HepG2 (cell line): ENCODE measurements around the gene ADIPOR2. TPM values are rescaled to one million over a fixed set of nuclear protein-coding genes. Genes with fewer than 3 reads are reported as not detected.

Experiments used
- ATF4 ChIP-seq, 2 experiments: fragments of 450-650 bp in 1 of 2; sonication (generic) in 1 of 2; formaldehyde crosslinking; IDR thresholded peaks; 2 replicates each; pipeline versions ENCODE4 v1.5.0 to v1.8.0; 2020 to 2022; ENCODE audit warnings: mild to moderate bottlenecking in 1 of 2, missing genetic modification reagents in 1 of 2
- BHLHE40 ChIP-seq: IDR thresholded peaks from 2 replicates; pipeline ENCODE4 v1.6.1; 2011; ENCODE audit warnings: low read length, improper control_type of control experiment
- DNMT1 ChIP-seq: sonication (generic); formaldehyde crosslinking; IDR thresholded peaks from 2 replicates; pipeline ENCODE4 v1.5.1; 2020; ENCODE audit warnings: mild to moderate bottlenecking, missing genetic modification reagents
- FOXA3 ChIP-seq: IDR thresholded peaks from 2 replicates; pipeline ENCODE4 v1.6.1; 2016; ENCODE audit warnings: missing genetic modification reagents, missing compliant biosample characterization
- GABPA ChIP-seq, 2 experiments: IDR thresholded peaks; 2 replicates each; pipeline ENCODE4 v1.6.1; 2011 to 2016; ENCODE audit warnings: low read depth in 2 of 2, low read length in 1 of 2, missing biosample characterization in 1 of 2, missing genetic modification characterization in 1 of 2
- NCOA1 ChIP-seq: sonication (generic); formaldehyde crosslinking; IDR thresholded peaks from 2 replicates; pipeline ENCODE4 v1.9.0; 2021; ENCODE audit warnings: missing genetic modification reagents
- ONECUT2 ChIP-seq: sonication (generic); formaldehyde crosslinking; IDR thresholded peaks from 2 replicates; pipeline ENCODE4 v1.4.0; 2020; ENCODE audit warnings: missing genetic modification reagents
- PHF8 ChIP-seq: sonication (generic); formaldehyde crosslinking; IDR thresholded peaks from 2 replicates; pipeline ENCODE4 v1.5.0; 2020; ENCODE audit warnings: missing genetic modification reagents
- PRMT3 ChIP-seq: sonication (generic); formaldehyde crosslinking; IDR thresholded peaks from 2 replicates; pipeline ENCODE4 v1.8.1; 2022; ENCODE audit warnings: low read depth, mild to moderate bottlenecking, moderate library complexity, missing genetic modification reagents, borderline replicate concordance
- REL ChIP-seq: sonication (generic); formaldehyde crosslinking; conservative IDR thresholded peaks from 2 replicates; pipeline ENCODE4 v1.8.0; 2022; ENCODE audit warnings: mild to moderate bottlenecking, missing genetic modification reagents, moderate library complexity
- SNAPC4 ChIP-seq: sonication (generic); formaldehyde crosslinking; IDR thresholded peaks from 2 replicates; pipeline ENCODE4 v1.4.0; 2020; ENCODE audit warnings: mild to moderate bottlenecking, missing genetic modification reagents
- TFDP1 ChIP-seq: IDR thresholded peaks from 2 replicates; pipeline ENCODE4 v1.6.1; 2016; ENCODE audit warnings: missing compliant biosample characterization, missing genetic modification reagents, borderline replicate concordance
- TGIF2 ChIP-seq: IDR thresholded peaks from 2 replicates; pipeline ENCODE4 v1.6.1; 2016; ENCODE audit warnings: control low read depth, missing compliant biosample characterization
- ZFP36 ChIP-seq: fragments of 150-350 bp; IDR thresholded peaks from 2 replicates; pipeline ENCODE4 v1.6.1; 2018; ENCODE audit warnings: borderline replicate concordance, low read length, low read depth; ENCODE audit not compliant: partially characterized antibody
- ZMYM2 ChIP-seq: sonication (generic); formaldehyde crosslinking; IDR thresholded peaks from 2 replicates; pipeline ENCODE4 v1.8.0; 2022; ENCODE audit warnings: mild to moderate bottlenecking, missing genetic modification reagents
- ZNF101 ChIP-seq: sonication (generic); formaldehyde crosslinking; IDR thresholded peaks from 2 replicates; pipeline ENCODE4 v1.4.0; 2020; ENCODE audit warnings: mild to moderate bottlenecking, low read depth, missing genetic modification reagents, borderline replicate concordance
- ZNF274 ChIP-seq: sonication (generic); formaldehyde crosslinking; IDR thresholded peaks from 2 replicates; pipeline ENCODE4 v1.5.1; 2020; ENCODE audit warnings: mild to moderate bottlenecking, missing genetic modification reagents
- ZNF605 ChIP-seq: sonication (generic); formaldehyde crosslinking; IDR thresholded peaks from 2 replicates; pipeline ENCODE4 v1.8.0; 2022; ENCODE audit warnings: mild to moderate bottlenecking, missing genetic modification reagents
- ZNF710 ChIP-seq: sonication (generic); formaldehyde crosslinking; IDR thresholded peaks from 2 replicates; pipeline ENCODE4 v1.5.0; 2020; ENCODE audit warnings: mild to moderate bottlenecking, missing genetic modification reagents, borderline replicate concordance
- ZNF747 ChIP-seq: sonication (generic); formaldehyde crosslinking; IDR thresholded peaks from 2 replicates; pipeline ENCODE4 v1.8.1; 2023; ENCODE audit warnings: missing genetic modification reagents, mild to moderate bottlenecking, borderline replicate concordance
- ZNF883 ChIP-seq: sonication (generic); formaldehyde crosslinking; IDR thresholded peaks from 2 replicates; pipeline ENCODE4 v1.5.1; 2020; ENCODE audit warnings: mild to moderate bottlenecking, missing genetic modification reagents; ENCODE audit errors: not compliant biosample characterization
- polyA plus RNA-seq, 8 experiments: library from polyadenylated mRNA; depleted of rRNA in 3 of 8; stranded (reverse) in 7 of 8; unstranded in 1 of 8; fragments of >200 nt; fragmentation: Illumina TruSeq in 4 of 8; extraction: Trizol in 4 of 8; gene quantifications; 2 replicates each; pipeline versions ENCODE4 v1.2.1 to v1.2.3, GENCODE V29; 2011 to 2016; ENCODE audit warnings: low read depth in 4 of 8, missing spikeins in 1 of 8, mixed read lengths in 1 of 8; ENCODE audit not compliant: insufficient read depth in 1 of 8
- total RNA-seq, 5 experiments: library from RNA; depleted of rRNA; stranded (reverse); fragments of >200 nt; fragmentation: Illumina TruSeq; extraction: Trizol; gene quantifications; 2 replicates each; pipeline ENCODE4 v1.2.3, GENCODE V29; 2016; ENCODE audit warnings: low read depth in 1 of 5

Gene ADIPOR2
- total and polyA plus RNA-seq, 2 of the 13 experiments (the other 11 are each of a cell fraction or from before 2014, with no cell fraction given), result 35.2 to 52.2 TPM

- TF ChIP-seq GABPA (IDR thresholded peaks at IDR 0.05; ENCODE audit: low read depth, low read length) (0 out of 2 replicates have a peak, but pooled peaks have one; percentile 18), GABPA (CRISPR knock-in tag; IDR thresholded peaks at IDR 0.05; ENCODE audit: low read depth) (no peak), ZFP36 (no peak), DNMT1 (CRISPR knock-in tag) (no peak), ZNF747 (CRISPR knock-in tag) (no peak), ZMYM2 (CRISPR knock-in tag) (no peak), TGIF2 (CRISPR knock-in tag) (no peak), REL (CRISPR knock-in tag) (0 out of 2 replicates have a peak, but pooled peaks have one; percentile 32), ONECUT2 (CRISPR knock-in tag) (no peak), TFDP1 (CRISPR knock-in tag) (no peak), FOXA3 (CRISPR knock-in tag) (no peak), ZNF274 (CRISPR knock-in tag) (no peak), BHLHE40 (no peak), ATF4 (CRISPR knock-in tag; IDR thresholded peaks at IDR 0.05) (no peak), ZNF710 (no peak), NCOA1 (no peak), SNAPC4 (CRISPR knock-in tag) (no peak), PHF8 (peak; percentile 21; the same call in 1 of the 2 replicates), ZNF605 (no peak), ZNF101 (CRISPR knock-in tag) (no peak), ZNF883 (CRISPR knock-in tag) (peak; percentile 4), PRMT3 (CRISPR knock-in tag) (no peak)
Measured at GRCh38 chr12:1810201-1810930, 119.5 kb downstream of the ADIPOR2 start (continued).
